Liver (tissue), 9 donors: ENCODE data around the gene BAMBI. TPM values are rescaled to one million over a fixed set of nuclear protein-coding genes. Genes with fewer than 3 reads are reported as not detected.

Source experiments
- DNase-seq: peaks from one replicate; pipeline ENCODE4 v3.0.0-alpha.2; 2017; ENCODE audit warnings: low spot score
- H3K27ac ChIP-seq, 2 donors: one replicate each; pipeline ENCODE4 v1.7.0; 2013; ENCODE audit warnings: inconsistent platforms in 2 of 2, low read length in 2 of 2, control low read depth in 1 of 2, low read depth in 1 of 2, mild to moderate bottlenecking in 1 of 2
- H3K27me3 ChIP-seq, 4 donors: one replicate each; pipeline versions ENCODE4 v1.6.1 to v1.7.0; 2013; ENCODE audit warnings: low read length in 3 of 4, inconsistent platforms in 1 of 4, mild to moderate bottlenecking in 1 of 4, moderate library complexity in 1 of 4; ENCODE audit not compliant: control insufficient read depth in 4 of 4, insufficient read depth in 4 of 4
- H3K36me3 ChIP-seq, 4 donors: one replicate each; pipeline versions ENCODE4 v1.6.1 to v1.7.0; 2013; ENCODE audit warnings: low read length in 3 of 4, mild to moderate bottlenecking in 3 of 4, low read depth in 1 of 4, moderate library complexity in 1 of 4; ENCODE audit not compliant: control insufficient read depth in 4 of 4, insufficient read depth in 3 of 4
- H3K4me1 ChIP-seq, 4 donors: one replicate each; pipeline versions ENCODE4 v1.6.1 to v1.7.0; 2013; ENCODE audit warnings: low read length in 3 of 4, mild to moderate bottlenecking in 3 of 4, moderate library complexity in 1 of 4; ENCODE audit not compliant: control insufficient read depth in 4 of 4, insufficient read depth in 4 of 4
- H3K4me3 ChIP-seq, 3 donors: one replicate each; pipeline versions ENCODE4 v1.6.1 to v1.7.0; 2013; ENCODE audit warnings: low read length in 3 of 3, control low read depth in 1 of 3, low read depth in 1 of 3, mild to moderate bottlenecking in 1 of 3
- H3K9ac ChIP-seq, 2 donors: one replicate each; pipeline ENCODE4 v1.7.0; 2013; ENCODE audit warnings: low read length in 2 of 2, mild to moderate bottlenecking in 2 of 2, moderate library complexity in 2 of 2, control low read depth in 1 of 2, low read depth in 1 of 2
- H3K9me3 ChIP-seq, 4 donors: one replicate each; pipeline versions ENCODE4 v1.6.1 to v1.7.0; 2013; ENCODE audit warnings: low read length in 3 of 4; ENCODE audit not compliant: control insufficient read depth in 4 of 4
- ATF3 ChIP-seq: IDR thresholded peaks from 2 replicates; pipeline ENCODE4 v1.6.1; 2016; ENCODE audit warnings: antibody characterized with exemption
- CTCF ChIP-seq: fragments of 150-350 bp; IDR thresholded peaks from 2 replicates; pipeline ENCODE4 v1.5.1; 2017; ENCODE audit warnings: improper control_type of control experiment, low read depth, low read length; ENCODE audit not compliant: missing input control
- FOXA2 ChIP-seq: IDR thresholded peaks from 2 replicates; pipeline ENCODE4 v1.6.1; 2016; ENCODE audit warnings: antibody characterized with exemption
- GABPA ChIP-seq, 2 donors: IDR thresholded peaks in 1 of 2; conservative IDR thresholded peaks in 1 of 2; 2 replicates each; pipeline ENCODE4 v1.6.1; 2016; ENCODE audit warnings: antibody characterized with exemption in 2 of 2, mild to moderate bottlenecking in 1 of 2, moderate library complexity in 1 of 2
- HNF4A ChIP-seq, 2 donors: conservative IDR thresholded peaks; 2 replicates each; pipeline ENCODE4 v1.6.1; 2016; ENCODE audit warnings: antibody characterized with exemption in 2 of 2, mild to moderate bottlenecking in 2 of 2
- HNF4G ChIP-seq: IDR thresholded peaks from 2 replicates; pipeline ENCODE4 v1.6.1; 2016; ENCODE audit warnings: antibody characterized with exemption
- JUND ChIP-seq, 2 donors: IDR thresholded peaks; 2 replicates each; pipeline ENCODE4 v1.6.1; 2016; ENCODE audit warnings: antibody characterized with exemption in 2 of 2
- RAD21 ChIP-seq, 2 donors: IDR thresholded peaks; 2 replicates each; pipeline ENCODE4 v1.6.1; 2016; ENCODE audit warnings: antibody characterized with exemption in 2 of 2, mild to moderate bottlenecking in 2 of 2
- REST ChIP-seq: IDR thresholded peaks from 2 replicates; pipeline ENCODE4 v1.6.1; 2016; ENCODE audit warnings: antibody characterized with exemption, mild to moderate bottlenecking
- RXRA ChIP-seq, 2 donors: IDR thresholded peaks; 2 replicates each; pipeline ENCODE4 v1.6.1; 2017 to 2018; ENCODE audit warnings: antibody characterized with exemption in 2 of 2, mild to moderate bottlenecking in 1 of 2
- YY1 ChIP-seq: IDR thresholded peaks from 2 replicates; pipeline ENCODE4 v1.6.1; 2016; ENCODE audit warnings: antibody characterized with exemption, mild to moderate bottlenecking
- WGBS: extraction: QIAGEN DNeasy Blood & Tissue Kit; methylation state at CpG from one replicate; pipeline ENCODE4 v1.1.7; 2013; 5-methylcytosine and 5-hydroxymethylcytosine counted together
- polyA plus RNA-seq, 2 donors: library from polyadenylated mRNA; stranded (reverse) in 1 of 2; unstranded in 1 of 2; fragments of 200-250 nt in 1 of 2; fragments of >200 nt in 1 of 2; fragmentation: Nextera tagmentation in 1 of 2; extraction: Ambion mirVana in 1 of 2; gene quantifications; one replicate each; pipeline versions ENCODE4 v1.2.1 to v1.2.3, GENCODE V29; 2013 to 2015
- total RNA-seq, 2 donors: library from RNA; depleted of rRNA; stranded (reverse); fragments of >200 nt; gene quantifications; one replicate each; pipeline ENCODE4 v1.2.3, GENCODE V29; 2014
- donor health status: healthy.
- donor health status: healthy.
- donor health status: healthy.
- donor health status: healthy.
- donor health status: healthy.

The BAMBI gene
- total and polyA plus RNA-seq, 4 donors = 4.6 to 10.6 (median 5.1) TPM

- Histone ChIP-seq H3K27me3 (no peaks in the 10 kb centered on the region), H3K27ac (no peak overlapping the region), H3K4me1 (peaks cover 0 to 10% (median 6%) of the 10 kb centered on the region in 4 donors), H3K36me3 (no peaks in the 10 kb centered on the region), H3K9me3 (no peaks in the 10 kb centered on the region), H3K4me3 (no peak overlapping the region), H3K9ac (no peak overlapping the region)
- DNase-seq = no peak
- TF ChIP-seq HNF4A (conservative IDR thresholded peaks at IDR 0.05) (no peak), YY1 (no peak), RAD21 (IDR thresholded peaks at IDR 0.05) (no peak), GABPA (IDR thresholded peaks at IDR 0.05 in 1 of 2, conservative IDR thresholded peaks at IDR 0.05 in 1 of 2) (no peak), ATF3 (no peak), RXRA (IDR thresholded peaks at IDR 0.05) (no peak), HNF4G (no peak)
- 67% methylated on average over 6 of the region's 6 CpGs for WGBS
These were observed 13.9 kb downstream of the BAMBI start for GRCh38 chr10:28691187-28691694.

GRCh38 chr10:28692050-28692449 is 14.7 kb downstream of the BAMBI start:
- Histone ChIP-seq H3K9ac (no peak overlapping the region), H3K36me3 (no peaks in the 10 kb centered on the region), H3K4me1 (peaks cover 0 to 6% (median 4%) of the 10 kb centered on the region in 4 donors), H3K27me3 (no peaks in the 10 kb centered on the region), H3K9me3 (no peaks in the 10 kb centered on the region), H3K4me3 (no peak overlapping the region), H3K27ac (no peak overlapping the region)
- TF ChIP-seq RAD21 (IDR thresholded peaks at IDR 0.05) (no peak), FOXA2 (no peak), JUND (IDR thresholded peaks at IDR 0.05) (no peak)
- DNase-seq = no peak
- WGBS = 93% methylated on average over 3 of the region's 3 CpGs

- H3K27ac ChIP-seq = no peak overlapping the region
- WGBS = 95% methylated on average over 5 of the region's 5 CpGs
- TF ChIP-seq FOXA2 (no peak), REST (no peak), HNF4G (no peak), CTCF (no peak), JUND (IDR thresholded peaks at IDR 0.05) (no peak), HNF4A (conservative IDR thresholded peaks at IDR 0.05) (no peak)
These were observed 17.2 kb downstream of the BAMBI start for GRCh38 chr10:28694530-28694929.

More at GRCh38 chr10:28694530-28694929, 17.2 kb downstream of the BAMBI start:
- Histone ChIP-seq H3K9me3 (no peaks in the 10 kb centered on the region), H3K4me1 (no peaks in the 10 kb centered on the region), H3K27me3 (no peaks in the 10 kb centered on the region), H3K9ac (no peak overlapping the region), H3K36me3 (no peaks in the 10 kb centered on the region), H3K4me3 (no peak overlapping the region)
- DNase-seq = no peak
